GM19438 (cell line): ENCODE results near the gene ETFA.

Experiments
- ATAC-seq: cut with Tn5 transposase; IDR thresholded peaks from one replicate; pipeline ENCODE4 v1.9.1; 2021; ENCODE audit warnings: low read depth; ENCODE audit not compliant: unreplicated experiment

The ETFA gene

GRCh38 chr15:76223521-76223920 is 87.7 kb downstream of the ETFA start:
- ATAC-seq: no peak

GRCh38 chr15:76222159-76222558 is 89.1 kb downstream of the ETFA start:
- ATAC-seq: no peak

GRCh38 chr15:76221085-76221767 is 90.0 kb downstream of the ETFA start:
- ATAC-seq: no peak

- no peak for ATAC-seq
These were observed 93.4 kb downstream of the ETFA start for GRCh38 chr15:76217882-76218217.

- no peak for ATAC-seq
These were observed 94.0 kb downstream of the ETFA start for GRCh38 chr15:76217029-76217881.

- ATAC-seq: no peak
These were observed 95.6 kb downstream of the ETFA start for GRCh38 chr15:76215634-76216033.

GRCh38 chr15:76209942-76210341 is 101.3 kb downstream of the ETFA start:
- ATAC-seq: no peak

GRCh38 chr15:76209523-76209922 is 101.7 kb downstream of the ETFA start:
- no peak for ATAC-seq

- no peak for ATAC-seq
These were observed 102.4 kb downstream of the ETFA start for GRCh38 chr15:76208786-76209424.

GRCh38 chr15:76208084-76208785 is 103.0 kb downstream of the ETFA start:
- ATAC-seq: no peak

- ATAC-seq: no peak
These were observed 104.8 kb downstream of the ETFA start for GRCh38 chr15:76206325-76206976.

- ATAC-seq: no peak
These were observed 106.3 kb downstream of the ETFA start for GRCh38 chr15:76204916-76205460.

- no peak for ATAC-seq
These were observed 107.0 kb downstream of the ETFA start for GRCh38 chr15:76204109-76204845.

GRCh38 chr15:76203346-76204108 is 107.7 kb downstream of the ETFA start:
- ATAC-seq: no peak

GRCh38 chr15:76201536-76202255 is 109.6 kb downstream of the ETFA start:
- ATAC-seq: no peak

- ATAC-seq: no peak
These were observed 110.6 kb downstream of the ETFA start for GRCh38 chr15:76200641-76201105.

GRCh38 chr15:76200083-76200465 is 111.2 kb downstream of the ETFA start:
- ATAC-seq: no peak
